ENCODE results near the gene SH2D1B.

SH2D1B gene

DNA sequence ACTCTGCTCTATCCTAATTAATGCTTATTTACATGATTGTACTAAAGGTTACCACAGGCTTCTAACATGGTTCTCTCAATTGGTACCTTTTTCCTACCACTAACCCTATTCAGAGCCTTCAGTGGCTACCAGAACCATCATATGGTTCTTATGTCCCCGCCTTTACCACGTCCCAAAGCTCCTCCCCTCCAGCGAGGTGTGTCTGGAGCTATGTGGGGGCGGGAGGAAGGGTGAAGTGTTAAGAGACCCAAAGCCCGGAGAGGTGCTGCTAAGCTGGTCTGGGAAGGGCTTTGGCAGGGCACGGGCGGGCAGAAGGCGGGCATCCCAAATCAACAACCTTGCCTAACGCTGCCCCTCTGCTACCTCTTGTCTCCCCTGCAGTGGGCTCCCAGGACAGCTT is 45.3 kb downstream of the SH2D1B start:
- TF ChIP-seq, protein P1, sequence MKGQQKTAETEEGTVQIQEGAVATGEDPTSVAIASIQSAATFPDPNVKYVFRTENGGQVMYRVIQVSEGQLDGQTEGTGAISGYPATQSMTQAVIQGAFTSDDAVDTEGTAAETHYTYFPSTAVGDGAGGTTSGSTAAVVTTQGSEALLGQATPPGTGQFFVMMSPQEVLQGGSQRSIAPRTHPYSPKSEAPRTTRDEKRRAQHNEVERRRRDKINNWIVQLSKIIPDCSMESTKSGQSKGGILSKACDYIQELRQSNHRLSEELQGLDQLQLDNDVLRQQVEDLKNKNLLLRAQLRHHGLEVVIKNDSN (IDR thresholded peaks at IDR 0.05), result no peak
- TF ChIP-seq, protein P2, sequence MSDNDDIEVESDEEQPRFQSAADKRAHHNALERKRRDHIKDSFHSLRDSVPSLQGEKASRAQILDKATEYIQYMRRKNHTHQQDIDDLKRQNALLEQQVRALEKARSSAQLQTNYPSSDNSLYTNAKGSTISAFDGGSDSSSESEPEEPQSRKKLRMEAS (IDR thresholded peaks at IDR 0.05), result no peak
- TF ChIP-seq YY1 (IDR thresholded peaks at IDR 0.05; ENCODE audit: low read depth) (no peak), NFIC (IDR thresholded peaks at IDR 0.05) (no peak), RAD21 (IDR thresholded peaks at IDR 0.05; ENCODE audit: low read depth) (no peak), CREB1 (IDR thresholded peaks at IDR 0.05; ENCODE audit: low read depth) (no peak), EP300 (IDR thresholded peaks at IDR 0.05; ENCODE audit: borderline replicate concordance) (no peak), TCF12 (IDR thresholded peaks at IDR 0.05; ENCODE audit: low read depth) (no peak), FOXM1 (IDR thresholded peaks at IDR 0.05; ENCODE audit: borderline replicate concordance, low read depth) (no peak)
- TF ChIP-seq, protein P3, sequence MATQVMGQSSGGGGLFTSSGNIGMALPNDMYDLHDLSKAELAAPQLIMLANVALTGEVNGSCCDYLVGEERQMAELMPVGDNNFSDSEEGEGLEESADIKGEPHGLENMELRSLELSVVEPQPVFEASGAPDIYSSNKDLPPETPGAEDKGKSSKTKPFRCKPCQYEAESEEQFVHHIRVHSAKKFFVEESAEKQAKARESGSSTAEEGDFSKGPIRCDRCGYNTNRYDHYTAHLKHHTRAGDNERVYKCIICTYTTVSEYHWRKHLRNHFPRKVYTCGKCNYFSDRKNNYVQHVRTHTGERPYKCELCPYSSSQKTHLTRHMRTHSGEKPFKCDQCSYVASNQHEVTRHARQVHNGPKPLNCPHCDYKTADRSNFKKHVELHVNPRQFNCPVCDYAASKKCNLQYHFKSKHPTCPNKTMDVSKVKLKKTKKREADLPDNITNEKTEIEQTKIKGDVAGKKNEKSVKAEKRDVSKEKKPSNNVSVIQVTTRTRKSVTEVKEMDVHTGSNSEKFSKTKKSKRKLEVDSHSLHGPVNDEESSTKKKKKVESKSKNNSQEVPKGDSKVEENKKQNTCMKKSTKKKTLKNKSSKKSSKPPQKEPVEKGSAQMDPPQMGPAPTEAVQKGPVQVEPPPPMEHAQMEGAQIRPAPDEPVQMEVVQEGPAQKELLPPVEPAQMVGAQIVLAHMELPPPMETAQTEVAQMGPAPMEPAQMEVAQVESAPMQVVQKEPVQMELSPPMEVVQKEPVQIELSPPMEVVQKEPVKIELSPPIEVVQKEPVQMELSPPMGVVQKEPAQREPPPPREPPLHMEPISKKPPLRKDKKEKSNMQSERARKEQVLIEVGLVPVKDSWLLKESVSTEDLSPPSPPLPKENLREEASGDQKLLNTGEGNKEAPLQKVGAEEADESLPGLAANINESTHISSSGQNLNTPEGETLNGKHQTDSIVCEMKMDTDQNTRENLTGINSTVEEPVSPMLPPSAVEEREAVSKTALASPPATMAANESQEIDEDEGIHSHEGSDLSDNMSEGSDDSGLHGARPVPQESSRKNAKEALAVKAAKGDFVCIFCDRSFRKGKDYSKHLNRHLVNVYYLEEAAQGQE (IDR thresholded peaks at IDR 0.05; ENCODE audit: low read depth), result no peak

DNA sequence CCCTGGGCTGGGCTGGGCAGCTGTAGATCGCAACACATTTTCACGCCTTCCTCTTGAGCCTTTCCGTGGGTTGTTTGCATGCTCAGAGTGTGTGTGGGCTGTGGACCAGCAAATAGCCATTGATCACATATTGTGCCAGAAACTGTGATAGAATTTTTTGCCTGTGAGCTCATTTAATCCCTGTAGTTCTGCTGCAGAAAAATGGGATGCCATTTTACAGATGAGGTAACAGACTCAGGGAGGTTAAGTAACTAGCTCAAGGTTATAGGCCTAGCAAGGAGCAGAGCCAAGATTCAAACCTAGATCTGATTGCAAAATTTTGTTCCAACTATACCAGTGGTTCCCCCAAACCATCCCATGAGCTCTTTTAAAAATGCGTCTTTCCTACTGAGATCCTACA is 45.8 kb downstream of the SH2D1B start:
- TF ChIP-seq, protein P2 (IDR thresholded peaks at IDR 0.05), result no peak
- TF ChIP-seq, protein P1 (IDR thresholded peaks at IDR 0.05), result no peak
- TF ChIP-seq YY1 (IDR thresholded peaks at IDR 0.05; ENCODE audit: low read depth), result no peak
- no peak for TF ChIP-seq EP300 (IDR thresholded peaks at IDR 0.05; ENCODE audit: borderline replicate concordance)
- TF ChIP-seq TCF12 (IDR thresholded peaks at IDR 0.05; ENCODE audit: low read depth), result no peak
- no peak for TF ChIP-seq RAD21 (IDR thresholded peaks at IDR 0.05; ENCODE audit: low read depth)
- no peak for TF ChIP-seq FOXM1 (IDR thresholded peaks at IDR 0.05; ENCODE audit: borderline replicate concordance, low read depth)
- TF ChIP-seq EGR1 (IDR thresholded peaks at IDR 0.05), result no peak
- no peak for TF ChIP-seq TEAD4 (IDR thresholded peaks at IDR 0.05)
- no peak for TF ChIP-seq TAF1 (IDR thresholded peaks at IDR 0.05; ENCODE audit: low read depth)
- TF ChIP-seq CREB1 (IDR thresholded peaks at IDR 0.05; ENCODE audit: low read depth), result no peak
- no peak for TF ChIP-seq CEBPB (IDR thresholded peaks at IDR 0.05)
- no peak for TF ChIP-seq ZBTB7A (IDR thresholded peaks at IDR 0.05; ENCODE audit: low read depth)
- TF ChIP-seq NFIC (IDR thresholded peaks at IDR 0.05), result no peak
- TF ChIP-seq, protein P3 (IDR thresholded peaks at IDR 0.05; ENCODE audit: low read depth), result no peak

DNA sequence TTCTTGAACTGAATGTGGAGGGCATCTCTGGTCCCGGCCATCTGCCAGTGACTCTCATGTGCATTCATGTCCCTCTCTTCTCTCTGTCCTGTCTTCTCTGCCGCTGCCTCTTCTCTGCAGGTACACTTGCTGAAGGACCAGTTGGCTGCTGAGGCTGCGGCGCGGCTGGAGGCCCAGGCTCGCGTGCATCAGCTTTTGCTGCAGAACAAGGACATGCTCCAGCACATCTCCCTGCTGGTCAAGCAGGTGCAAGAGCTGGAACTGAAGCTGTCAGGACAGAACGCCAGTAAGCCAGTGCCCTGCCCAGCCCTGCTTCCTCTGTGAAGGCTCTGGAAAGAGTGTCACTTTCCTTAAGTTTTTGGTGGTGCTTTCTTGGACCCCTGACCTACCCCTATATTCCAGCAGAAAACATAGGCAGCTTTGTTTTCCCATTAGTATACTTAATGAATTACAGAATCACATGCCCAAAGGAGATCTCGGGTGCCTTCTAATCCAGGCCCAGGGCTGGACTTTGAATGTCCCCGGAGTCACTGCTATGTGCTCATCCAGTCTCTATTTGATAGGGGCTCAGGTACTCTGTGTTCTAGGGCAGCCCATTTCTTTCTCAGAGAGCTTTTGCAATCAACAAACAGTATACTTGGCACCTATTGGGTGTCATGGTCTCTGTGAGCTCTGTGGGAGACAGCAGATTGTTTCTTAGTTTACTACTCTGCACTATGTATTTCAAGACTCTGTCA is 46.5 kb downstream of the SH2D1B start:
- TF ChIP-seq FOXM1 (IDR thresholded peaks at IDR 0.05; ENCODE audit: borderline replicate concordance, low read depth) (no peak), ZBTB7A (IDR thresholded peaks at IDR 0.05; ENCODE audit: low read depth) (no peak), EGR1 (IDR thresholded peaks at IDR 0.05) (no peak), TEAD4 (IDR thresholded peaks at IDR 0.05) (no peak), RAD21 (IDR thresholded peaks at IDR 0.05; ENCODE audit: low read depth) (no peak), TAF1 (IDR thresholded peaks at IDR 0.05; ENCODE audit: low read depth) (no peak), CREB1 (IDR thresholded peaks at IDR 0.05; ENCODE audit: low read depth) (no peak), YY1 (IDR thresholded peaks at IDR 0.05; ENCODE audit: low read depth) (no peak), EP300 (IDR thresholded peaks at IDR 0.05; ENCODE audit: borderline replicate concordance) (no peak), TCF12 (IDR thresholded peaks at IDR 0.05; ENCODE audit: low read depth) (no peak), NFIC (IDR thresholded peaks at IDR 0.05) (no peak), CEBPB (IDR thresholded peaks at IDR 0.05) (no peak)
- TF ChIP-seq, protein P3 (IDR thresholded peaks at IDR 0.05; ENCODE audit: low read depth), result no peak
- TF ChIP-seq, protein P1 (IDR thresholded peaks at IDR 0.05), result no peak
- TF ChIP-seq, protein P2 (IDR thresholded peaks at IDR 0.05), result no peak
